GM12878 (cell line): ENCODE results near the gene SYTL2. TPM values are rescaled to one million over a fixed set of nuclear protein-coding genes. Genes with fewer than 3 reads are reported as not detected.

Experiments
- ATAC-seq: fragments of 200-7000 bp; cut with Tn5 transposase; 3 replicates; pipeline ENCODE4 v1.9.1; 2020; ENCODE audit warnings: mild to moderate bottlenecking, moderate library complexity
- BruUV-seq: library from RNA; stranded (reverse); fragments of 400-500 nt; replicated peaks from 2 replicates; lab custom pipeline; 2021; lab: Mats Ljungman, UMichigan
- CTCF ChIA-PET: fragments of 300-600 bp; sonication (Branson Sonifier 250); formaldehyde crosslinking; extraction: SDS; loops from one replicate; lab custom pipeline; 2021; ENCODE audit warnings: inconsistent platforms; lab: Yijun Ruan, JAX
- POLR2A ChIA-PET: fragments of 350-600 bp; formaldehyde crosslinking; extraction: SDS; loops from one replicate; lab custom pipeline; 2021; ENCODE audit warnings: inconsistent platforms; lab: Charles Lee
- RAD21 ChIA-PET: fragments of 300-600 bp; sonication (Branson Sonifier 250); formaldehyde crosslinking; loops from one replicate; lab custom pipeline; 2023; ENCODE audit warnings: antibody characterized with exemption; ENCODE audit not compliant: unreplicated experiment; lab: Charles Lee
- SMC1A ChIA-PET: fragments of 300-600 bp; sonication (Branson Sonifier 250); formaldehyde crosslinking; loops from one replicate; lab custom pipeline; 2023; ENCODE audit not compliant: unreplicated experiment, uncharacterized antibody; lab: Charles Lee
- DNase-seq: peaks from one replicate; pipeline ENCODE4 v3.0.0-alpha.2; 2011; ENCODE audit warnings: low read depth, low spot score
- FAIRE-seq: peaks from 3 replicates; lab custom pipeline; 2011; peaks lifted over from hg19 to GRCh38; lab: Jason Lieb, UNC
- H2AFZ ChIP-seq: 2 replicates; pipeline ENCODE4 v1.6.0; 2011; ENCODE audit warnings: low read depth, low read length, control low read depth; ENCODE audit not compliant: control insufficient read depth
- H3K27ac ChIP-seq: 2 replicates; pipeline ENCODE4 v1.5.1; 2011; ENCODE audit warnings: control low read depth; ENCODE audit not compliant: control insufficient read depth, insufficient read depth
- H3K27me3 ChIP-seq, 2 experiments: replicated peaks in 1 of 2; 2 replicates each; pipeline versions ENCODE4 v1.6.0 to v1.6.1; 2011; ENCODE audit warnings: low read length in 1 of 2; ENCODE audit not compliant: control insufficient read depth in 2 of 2, insufficient read depth in 2 of 2
- H3K36me3 ChIP-seq, 2 experiments: 2 replicates each; pipeline ENCODE4 v1.5.1; 2011; ENCODE audit warnings: low read length in 1 of 2; ENCODE audit not compliant: control insufficient read depth in 2 of 2, insufficient read depth in 2 of 2
- H3K4me1 ChIP-seq: 2 replicates; pipeline ENCODE4 v1.6.1; 2011; ENCODE audit warnings: mild to moderate bottlenecking, low read length, moderate library complexity, mixed read lengths; ENCODE audit not compliant: control insufficient read depth, insufficient read depth
- H3K4me2 ChIP-seq: 2 replicates; pipeline ENCODE4 v1.6.0; 2011; ENCODE audit warnings: control low read depth; ENCODE audit not compliant: control insufficient read depth, insufficient read depth
- H3K4me3 ChIP-seq: fragments of 200-600 bp; sonication (generic); 2 replicates; pipeline ENCODE4 v1.5.1; 2016
- H3K79me2 ChIP-seq: 2 replicates; pipeline ENCODE4 v1.6.0; 2011; ENCODE audit warnings: low read length; ENCODE audit not compliant: control insufficient read depth, insufficient read depth
- H3K9ac ChIP-seq: 2 replicates; pipeline ENCODE4 v1.8.0; 2011; ENCODE audit warnings: low read length, control low read depth, mixed read lengths; ENCODE audit not compliant: control insufficient read depth, insufficient read depth
- H3K9me3 ChIP-seq: replicated peaks from 3 replicates; pipeline ENCODE4 v1.5.1; 2011; ENCODE audit warnings: mild to moderate bottlenecking, low read length; ENCODE audit not compliant: control insufficient read depth, insufficient read depth
- H4K20me1 ChIP-seq: 2 replicates; pipeline ENCODE4 v1.6.0; 2011; ENCODE audit not compliant: control insufficient read depth, insufficient read depth
- BHLHE40 ChIP-seq, 2 experiments: fragments of 450-650 bp in 1 of 2; IDR thresholded peaks; 2 replicates each; pipeline ENCODE4 v1.6.1; 2011 to 2017; ENCODE audit warnings: low read depth in 2 of 2, borderline replicate concordance in 1 of 2, improper control_type of control experiment in 1 of 2, low read length in 1 of 2, mild to moderate bottlenecking in 1 of 2
- EP300 ChIP-seq, 2 experiments: fragments of 150-350 bp in 1 of 2; IDR thresholded peaks; 2 replicates each; pipeline ENCODE4 v1.6.1; 2011 to 2012; ENCODE audit warnings: low read depth in 2 of 2, low read length in 2 of 2, borderline replicate concordance in 1 of 2, improper control_type of control experiment in 1 of 2, inconsistent platforms in 1 of 2; ENCODE audit not compliant: control insufficient read depth in 1 of 2
- HDAC6 ChIP-seq: fragments of 200-600 bp; sonication (generic); IDR thresholded peaks from one replicate; pipeline ENCODE4 v1.8.0; 2017; ENCODE audit warnings: antibody characterized with exemption; ENCODE audit not compliant: unreplicated experiment
- MYC ChIP-seq: IDR thresholded peaks from 2 replicates; pipeline ENCODE4 v1.6.1; 2011; ENCODE audit warnings: mild to moderate bottlenecking, low read length, moderate library complexity, inconsistent platforms; ENCODE audit not compliant: insufficient read depth, insufficient replicate concordance, insufficient read length, severe bottlenecking
- PML ChIP-seq: IDR thresholded peaks from 2 replicates; pipeline ENCODE4 v1.6.1; 2012; ENCODE audit warnings: low read length, inconsistent platforms
- RELA ChIP-seq: fragments of 450-650 bp; IDR thresholded peaks from 2 replicates; pipeline ENCODE4 v1.8.0; 2014; ENCODE audit warnings: borderline replicate concordance; ENCODE audit not compliant: partially characterized antibody
- STAT3 ChIP-seq: IDR thresholded peaks from 2 replicates; pipeline ENCODE4 v1.6.1; 2011; ENCODE audit warnings: low read depth, low read length, improper control_type of control experiment
- TBL1XR1 ChIP-seq: IDR thresholded peaks from 2 replicates; pipeline ENCODE4 v1.6.1; 2012; ENCODE audit warnings: low read depth, low read length, improper control_type of control experiment
- WGBS: methylation state at CpG from one replicate; pipeline ENCODE4 v1.1.6; 2016; ENCODE audit warnings: low lambda C conversion rate; ENCODE audit not compliant: insufficient replicate concordance, insufficient coverage; ENCODE audit errors: missing lambda C conversion rate; 5-methylcytosine and 5-hydroxymethylcytosine counted together
- in situ Hi-C: fragments of 300-500 bp; cut with MboI; formaldehyde crosslinking; loops from 9 replicates; pipeline ENCODE4 v1.14.3; 2018; ENCODE audit warnings: mixed read lengths
- intact Hi-C: fragments of 100-400 bp; cut with micrococcal nuclease; formaldehyde crosslinking; loops from one replicate; pipeline ENCODE4 v1.14.2; 2022; ENCODE audit not compliant: unreplicated experiment
- polyA plus RNA-seq, 11 experiments: library from polyadenylated mRNA; depleted of rRNA in 4 of 11; unstranded in 6 of 11; stranded (reverse) in 5 of 11; fragments of >200 nt; fragmentation: Nextera tagmentation in 4 of 11; fragmentation: Illumina TruSeq in 1 of 11; extraction: Ambion mirVana in 4 of 11; extraction: Trizol in 1 of 11; gene quantifications; 1 replicate in 1 of 11; 2 replicates in 10 of 11; pipeline versions ENCODE4 v1.2.1 to v1.2.3, GENCODE V29; 2011 to 2016; ENCODE audit warnings: inconsistent platforms in 2 of 11, missing spikeins in 2 of 11, low read depth in 1 of 11
- total RNA-seq, 4 experiments: library from RNA; depleted of rRNA in 3 of 4; stranded (reverse); fragments of >200 nt in 3 of 4; fragmentation: Illumina TruSeq in 1 of 4; extraction: Trizol in 1 of 4; gene quantifications; 2 replicates each; pipeline versions ENCODE4 v1.2.1 to v1.2.3, GENCODE V29; 2013 to 2021
- TF ChIP-seq, protein P1 (sequence below): fragments of 450-650 bp; IDR thresholded peaks from 2 replicates; pipeline ENCODE4 v1.6.1; 2018; ENCODE audit warnings: borderline replicate concordance, mild to moderate bottlenecking; ENCODE audit not compliant: partially characterized antibody
- TF ChIP-seq, protein P2 (sequence below): IDR thresholded peaks from 2 replicates; pipeline ENCODE4 v1.6.1; 2011; ENCODE audit warnings: low read depth, low read length, improper control_type of control experiment, borderline replicate concordance

SYTL2 gene
- total and polyA plus RNA-seq, 10 of the 15 experiments (the other 5 are each of a cell fraction or from before 2014, with no cell fraction given): 0.02 to 1.4 (median 0.31) TPM; not detected in 2

DNA sequence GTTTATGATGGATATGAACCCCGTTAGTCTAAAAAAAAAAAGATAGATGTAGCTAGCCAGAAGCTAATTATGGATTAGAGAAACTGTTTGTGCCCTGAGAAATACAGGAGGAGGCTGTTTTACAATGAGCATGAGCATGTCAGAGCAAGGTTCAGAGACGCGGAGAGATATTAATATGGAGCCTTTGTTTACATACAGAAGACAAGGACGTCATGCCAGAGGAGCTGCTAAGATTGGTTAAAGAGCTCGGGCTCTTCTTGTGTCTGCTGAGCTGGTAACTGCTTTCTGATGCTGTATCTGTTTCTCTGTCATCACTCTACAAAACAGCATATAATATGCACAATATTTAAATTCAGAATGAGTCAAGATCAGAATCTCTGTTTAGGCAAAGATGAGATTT lies 100.0 kb downstream of the SYTL2 start:
- SMC1A ChIA-PET: no interaction called here
- Histone ChIP-seq H2AFZ (no peak overlapping the region), H3K4me2 (no peak overlapping the region), H3K4me3 (no peak overlapping the region), H3K27ac (no peak overlapping the region), H3K9ac (no peak overlapping the region), H3K9me3 (no peaks in the 10 kb centered on the region), H3K36me3 (no peaks in the 10 kb centered on the region), H3K79me2 (no peaks in the 10 kb centered on the region), H3K4me1 (no peaks in the 10 kb centered on the region), H3K27me3 (no peaks in the 10 kb centered on the region; a peak in 1 of 4 replicates), H4K20me1 (no peaks in the 10 kb centered on the region)
- ATAC-seq: no peak
- BruUV-seq: no TSS peak
- RAD21 ChIA-PET: no interaction called here
- WGBS: 40% methylated on average over 5 of the region's 5 CpGs
- intact Hi-C loops (no loop called here), in situ Hi-C loops (no loop called here)
- TF ChIP-seq HDAC6 (no peak), BHLHE40 (IDR thresholded peaks at IDR 0.05; ENCODE audit: borderline replicate concordance in 1 of 2, low read depth in 2 of 2, low read length in 1 of 2) (no peak), PML (no peak), RELA (no peak), MYC (no peak), EP300 (IDR thresholded peaks at IDR 0.05; ENCODE audit: borderline replicate concordance in 1 of 2, control insufficient read depth in 1 of 2, low read depth in 2 of 2, low read length in 2 of 2) (no peak), TBL1XR1 (no peak), STAT3 (no peak)
- TF ChIP-seq, protein P1, sequence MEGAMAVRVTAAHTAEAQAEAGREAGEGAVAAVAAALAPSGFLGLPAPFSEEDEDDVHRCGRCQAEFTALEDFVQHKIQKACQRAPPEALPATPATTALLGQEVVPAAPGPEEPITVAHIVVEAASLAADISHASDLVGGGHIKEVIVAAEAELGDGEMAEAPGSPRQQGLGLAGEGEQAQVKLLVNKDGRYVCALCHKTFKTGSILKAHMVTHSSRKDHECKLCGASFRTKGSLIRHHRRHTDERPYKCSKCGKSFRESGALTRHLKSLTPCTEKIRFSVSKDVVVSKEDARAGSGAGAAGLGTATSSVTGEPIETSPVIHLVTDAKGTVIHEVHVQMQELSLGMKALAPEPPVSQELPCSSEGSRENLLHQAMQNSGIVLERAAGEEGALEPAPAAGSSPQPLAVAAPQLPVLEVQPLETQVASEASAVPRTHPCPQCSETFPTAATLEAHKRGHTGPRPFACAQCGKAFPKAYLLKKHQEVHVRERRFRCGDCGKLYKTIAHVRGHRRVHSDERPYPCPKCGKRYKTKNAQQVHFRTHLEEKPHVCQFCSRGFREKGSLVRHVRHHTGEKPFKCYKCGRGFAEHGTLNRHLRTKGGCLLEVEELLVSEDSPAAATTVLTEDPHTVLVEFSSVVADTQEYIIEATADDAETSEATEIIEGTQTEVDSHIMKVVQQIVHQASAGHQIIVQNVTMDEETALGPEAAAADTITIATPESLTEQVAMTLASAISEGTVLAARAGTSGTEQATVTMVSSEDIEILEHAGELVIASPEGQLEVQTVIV: no peak
- TF ChIP-seq, protein P2, sequence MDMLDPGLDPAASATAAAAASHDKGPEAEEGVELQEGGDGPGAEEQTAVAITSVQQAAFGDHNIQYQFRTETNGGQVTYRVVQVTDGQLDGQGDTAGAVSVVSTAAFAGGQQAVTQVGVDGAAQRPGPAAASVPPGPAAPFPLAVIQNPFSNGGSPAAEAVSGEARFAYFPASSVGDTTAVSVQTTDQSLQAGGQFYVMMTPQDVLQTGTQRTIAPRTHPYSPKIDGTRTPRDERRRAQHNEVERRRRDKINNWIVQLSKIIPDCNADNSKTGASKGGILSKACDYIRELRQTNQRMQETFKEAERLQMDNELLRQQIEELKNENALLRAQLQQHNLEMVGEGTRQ: no peak
- POLR2A ChIA-PET: no interaction called here
- no peak for DNase-seq
- FAIRE-seq: no peak
- CTCF ChIA-PET: interaction anchor here (0.6 kb wide), 1 partner anchor 643 kb away, joined by 3 read pairs; no protein-coding TSS in a partner anchor
